GM20000 (cell line): ENCODE data around the gene NAXD.

Source experiments
- DNase-seq: peaks from one replicate; pipeline ENCODE4 v3.0.0; 2012; ENCODE audit warnings: low spot score
- CTCF ChIP-seq: IDR thresholded peaks from 2 replicates; pipeline ENCODE4 v1.5.1; 2012; ENCODE audit warnings: mild to moderate bottlenecking, control low read depth; ENCODE audit errors: extremely low read depth, missing control alignments

The NAXD gene

GRCh38 chr13:110615005-110615321, 382 bp upstream of the NAXD start:
- no peak for DNase-seq
- TF ChIP-seq CTCF = no peak

GRCh38 chr13:110616103-110617101, 1.1 kb downstream of the NAXD start:
- TF ChIP-seq CTCF = peak; percentile 22
- DNase-seq = peak; percentile 80

GRCh38 chr13:110617321-110618072, 2.2 kb downstream of the NAXD start:
- no peak for DNase-seq
- TF ChIP-seq CTCF = no peak

GRCh38 chr13:110618167-110618566, 2.8 kb downstream of the NAXD start:
- no peak for TF ChIP-seq CTCF
- no peak for DNase-seq

- TF ChIP-seq CTCF = no peak
- DNase-seq = no peak
These were observed 3.4 kb downstream of the NAXD start for GRCh38 chr13:110618780-110619179.

- no peak for TF ChIP-seq CTCF
- DNase-seq = no peak
These were observed 5.3 kb downstream of the NAXD start for GRCh38 chr13:110620596-110620995.
